ENCODE results near the gene OSBPL10. TPM values are rescaled to one million over a fixed set of nuclear protein-coding genes. Genes with fewer than 3 reads are reported as not detected.

Gene OSBPL10
- total RNA-seq, 1 donor from 2014 or later = 45.4 TPM

- Mint-ChIP-seq H3K4me1 (ENCODE audit: low read depth) (peaks cover 67% of the 10 kb centered on the region), H3K27ac (ENCODE audit: unreplicated experiment) (no peak overlapping the region)
Measured at GRCh38 chr3:31880020-31880419, 101.0 kb downstream of the OSBPL10 start.

GRCh38 chr3:31879365-31879764, 101.7 kb downstream of the OSBPL10 start:
- no peaks in the 10 kb centered on the region for H3K36me3 Mint-ChIP-seq (ENCODE audit: low read depth)
- no peak for DNase-seq (ENCODE audit: low spot score)

More at GRCh38 chr3:31880020-31880419, 101.0 kb downstream of the OSBPL10 start:
- Mint-ChIP-seq H3K36me3 (ENCODE audit: low read depth) (no peaks in the 10 kb centered on the region), H3K27me3 (ENCODE audit: low read depth) (no peaks in the 10 kb centered on the region), H3K9me3 (ENCODE audit: low read depth) (no peaks in the 10 kb centered on the region), H3K4me3 (ENCODE audit: unreplicated experiment) (no peak overlapping the region)
- DNase-seq (ENCODE audit: low spot score) = no peak
- no peak for TF ChIP-seq CTCF (IDR thresholded peaks at IDR 0.05)

GRCh38 chr3:31878231-31878838, 102.7 kb downstream of the OSBPL10 start:
- H3K9me3 Mint-ChIP-seq (ENCODE audit: low read depth) = no peaks in the 10 kb centered on the region
- no peak for TF ChIP-seq CTCF (IDR thresholded peaks at IDR 0.05)
- H3K4me3 Mint-ChIP-seq (ENCODE audit: unreplicated experiment) = no peak overlapping the region
- H3K4me1 Mint-ChIP-seq (ENCODE audit: low read depth) = peaks cover 58% of the 10 kb centered on the region
- H3K27ac Mint-ChIP-seq (ENCODE audit: unreplicated experiment) = peak overlapping the region; percentile 82
- no peaks in the 10 kb centered on the region for H3K27me3 Mint-ChIP-seq (ENCODE audit: low read depth)
- H3K36me3 Mint-ChIP-seq (ENCODE audit: low read depth) = no peaks in the 10 kb centered on the region
- DNase-seq (ENCODE audit: low spot score) = no peak

More at GRCh38 chr3:31879365-31879764, 101.7 kb downstream of the OSBPL10 start:
- peak overlapping the region; percentile 24 for H3K27ac Mint-ChIP-seq (ENCODE audit: unreplicated experiment)
- no peak for TF ChIP-seq CTCF (IDR thresholded peaks at IDR 0.05)
- H3K4me1 Mint-ChIP-seq (ENCODE audit: low read depth) = peaks cover 60% of the 10 kb centered on the region
- H3K9me3 Mint-ChIP-seq (ENCODE audit: low read depth) = no peaks in the 10 kb centered on the region
- no peaks in the 10 kb centered on the region for H3K27me3 Mint-ChIP-seq (ENCODE audit: low read depth)
- no peak overlapping the region for H3K4me3 Mint-ChIP-seq (ENCODE audit: unreplicated experiment)

- Mint-ChIP-seq H3K4me1 (ENCODE audit: low read depth) (peaks cover 55% of the 10 kb centered on the region), H3K4me3 (ENCODE audit: unreplicated experiment) (peak overlapping the region; percentile 60), H3K36me3 (ENCODE audit: low read depth) (no peaks in the 10 kb centered on the region), H3K27me3 (ENCODE audit: low read depth) (no peaks in the 10 kb centered on the region), H3K9me3 (ENCODE audit: low read depth) (no peaks in the 10 kb centered on the region), H3K27ac (ENCODE audit: unreplicated experiment) (peak overlapping the region; percentile 100)
- TF ChIP-seq CTCF (IDR thresholded peaks at IDR 0.05) = no peak
- no peak for DNase-seq (ENCODE audit: low spot score)
Measured at GRCh38 chr3:31876331-31876730, 104.7 kb downstream of the OSBPL10 start.

GRCh38 chr3:31875437-31875836, 105.6 kb downstream of the OSBPL10 start:
- DNase-seq (ENCODE audit: low spot score) = no peak
- Mint-ChIP-seq H3K27me3 (ENCODE audit: low read depth) (no peaks in the 10 kb centered on the region), H3K27ac (ENCODE audit: unreplicated experiment) (peak overlapping the region; percentile 100), H3K9me3 (ENCODE audit: low read depth) (no peaks in the 10 kb centered on the region), H3K4me3 (ENCODE audit: unreplicated experiment) (no peak overlapping the region), H3K36me3 (ENCODE audit: low read depth) (peaks cover 3% of the 10 kb centered on the region), H3K4me1 (ENCODE audit: low read depth) (peaks cover 51% of the 10 kb centered on the region)
- TF ChIP-seq CTCF (IDR thresholded peaks at IDR 0.05) = no peak
